H9 (cell line): ENCODE results near the gene LPP. TPM values are rescaled to one million over a fixed set of nuclear protein-coding genes. Genes with fewer than 3 reads are reported as not detected.

Experiments
- DNase-seq: peaks from one replicate; pipeline ENCODE4 v3.0.0-alpha.2; 2017
- H2AFZ ChIP-seq: one replicate; pipeline ENCODE4 v1.6.1; 2013; ENCODE audit warnings: mild to moderate bottlenecking, low read length, control low read depth, moderate library complexity
- H2AK5ac ChIP-seq: 2 replicates; pipeline ENCODE4 v1.6.1; 2013; ENCODE audit warnings: low read length, control low read depth, mixed read lengths; ENCODE audit not compliant: insufficient read length
- H2BK120ac ChIP-seq: one replicate; pipeline ENCODE4 v1.6.1; 2013; ENCODE audit warnings: low read depth, mild to moderate bottlenecking, low read length, control low read depth, inconsistent platforms; ENCODE audit not compliant: poor library complexity, severe bottlenecking
- H2BK12ac ChIP-seq: 2 replicates; pipeline ENCODE4 v1.6.1; 2013; ENCODE audit warnings: low read length, control low read depth, mixed read lengths, low read depth; ENCODE audit not compliant: insufficient read length
- H2BK15ac ChIP-seq: 2 replicates; pipeline ENCODE4 v1.6.1; 2013; ENCODE audit warnings: low read depth, low read length, control low read depth
- H2BK20ac ChIP-seq: one replicate; pipeline ENCODE4 v1.6.1; 2013; ENCODE audit warnings: low read depth, mild to moderate bottlenecking, low read length, control low read depth, inconsistent platforms; ENCODE audit not compliant: poor library complexity, severe bottlenecking
- H2BK5ac ChIP-seq: 2 replicates; pipeline ENCODE4 v1.6.1; 2013; ENCODE audit warnings: low read length, control low read depth, mixed read lengths; ENCODE audit not compliant: insufficient read length
- H3K14ac ChIP-seq: 2 replicates; pipeline ENCODE4 v1.6.1; 2013; ENCODE audit warnings: low read length, control low read depth; ENCODE audit not compliant: insufficient read depth
- H3K18ac ChIP-seq: 2 replicates; pipeline ENCODE4 v1.6.1; 2013; ENCODE audit warnings: low read depth, mild to moderate bottlenecking, mixed read lengths, low read length, control low read depth; ENCODE audit not compliant: insufficient read length
- H3K23ac ChIP-seq: 2 replicates; pipeline ENCODE4 v1.6.1; 2013; ENCODE audit warnings: low read length, control low read depth, mixed read lengths, low read depth; ENCODE audit not compliant: insufficient read length
- H3K23me2 ChIP-seq: 2 replicates; pipeline ENCODE4 v1.6.1; 2013; ENCODE audit warnings: low read depth, mild to moderate bottlenecking, mixed read lengths, low read length, control low read depth; ENCODE audit not compliant: insufficient read length, poor library complexity, severe bottlenecking
- H3K27ac ChIP-seq: 2 replicates; pipeline ENCODE4 v1.5.1; 2013; ENCODE audit warnings: low read length, control low read depth, mixed read lengths, low read depth; ENCODE audit not compliant: insufficient read length
- H3K27me3 ChIP-seq: 2 replicates; pipeline ENCODE4 v1.6.1; 2013; ENCODE audit warnings: low read length, control low read depth, inconsistent platforms; ENCODE audit not compliant: insufficient read depth
- H3K4ac ChIP-seq: 2 replicates; pipeline ENCODE4 v1.6.1; 2013; ENCODE audit warnings: low read depth, mild to moderate bottlenecking, control low read depth, inconsistent platforms, low read length, moderate library complexity
- H3K4me1 ChIP-seq: 2 replicates; pipeline ENCODE4 v1.6.1; 2013; ENCODE audit warnings: low read length, control low read depth, inconsistent platforms; ENCODE audit not compliant: insufficient read depth
- H3K4me2 ChIP-seq: 2 replicates; pipeline ENCODE4 v1.6.1; 2013; ENCODE audit warnings: low read length, control low read depth, mixed read lengths; ENCODE audit not compliant: insufficient read length, insufficient read depth
- H3K56ac ChIP-seq: 2 replicates; pipeline ENCODE4 v1.6.1; 2013; ENCODE audit warnings: low read depth, mild to moderate bottlenecking, mixed read lengths, low read length, control low read depth; ENCODE audit not compliant: insufficient read length
- H3K79me1 ChIP-seq: 2 replicates; pipeline ENCODE4 v1.6.1; 2013; ENCODE audit warnings: low read depth, mild to moderate bottlenecking, moderate library complexity, low read length, control low read depth, inconsistent platforms; ENCODE audit not compliant: insufficient read depth, poor library complexity, severe bottlenecking
- H3K79me2 ChIP-seq: 2 replicates; pipeline ENCODE4 v1.6.1; 2013; ENCODE audit warnings: low read length, control low read depth, inconsistent platforms; ENCODE audit not compliant: insufficient read depth
- H3K9ac ChIP-seq: 2 replicates; pipeline ENCODE4 v1.6.1; 2013; ENCODE audit warnings: low read length, control low read depth, mixed read lengths; ENCODE audit not compliant: insufficient read length; ENCODE audit errors: extremely low read depth
- H3K9me3 ChIP-seq: one replicate; pipeline ENCODE4 v1.6.1; 2013; ENCODE audit warnings: low read depth, low read length, inconsistent platforms; ENCODE audit not compliant: control insufficient read depth
- H3T11ph ChIP-seq: one replicate; pipeline ENCODE4 v1.6.1; 2013; ENCODE audit warnings: mild to moderate bottlenecking, low read length, control low read depth, inconsistent platforms
- H4K20me1 ChIP-seq: one replicate; pipeline ENCODE4 v1.6.1; 2013; ENCODE audit not compliant: control insufficient read depth, insufficient read length, insufficient read depth
- H4K5ac ChIP-seq: 2 replicates; pipeline ENCODE4 v1.6.1; 2013; ENCODE audit warnings: low read depth, mild to moderate bottlenecking, mixed read lengths, low read length, control low read depth; ENCODE audit not compliant: insufficient read length
- H4K8ac ChIP-seq: replicated peaks from 2 replicates; pipeline ENCODE4 v1.6.1; 2013; ENCODE audit warnings: low read length, control low read depth, mixed read lengths, low read depth; ENCODE audit not compliant: insufficient read length
- H4K91ac ChIP-seq: 2 replicates; pipeline ENCODE4 v1.6.1; 2013; ENCODE audit warnings: low read depth, mild to moderate bottlenecking, moderate library complexity, mixed read lengths, low read length, control low read depth; ENCODE audit not compliant: insufficient read length
- H3K27ac Mint-ChIP-seq, 3 experiments: 2 replicates in 2 of 3; 3 replicates in 1 of 3; pipeline ENCODE4 v1.8.0; 2020 to 2021; ENCODE audit warnings: mixed read lengths in 3 of 3, mild to moderate bottlenecking in 1 of 3, moderate library complexity in 1 of 3
- H3K27me3 Mint-ChIP-seq: 2 replicates; pipeline ENCODE4 v1.8.0; 2021; ENCODE audit warnings: low read depth, mild to moderate bottlenecking, moderate library complexity, mixed read lengths
- H3K36me3 Mint-ChIP-seq, 3 experiments: 2 replicates in 2 of 3; 3 replicates in 1 of 3; pipeline ENCODE4 v1.8.0; 2020 to 2021; ENCODE audit warnings: low read depth in 3 of 3, mixed read lengths in 3 of 3; ENCODE audit not compliant: insufficient read depth in 1 of 3
- H3K4me1 Mint-ChIP-seq, 2 experiments: 2 replicates each; pipeline ENCODE4 v1.8.0; 2020; ENCODE audit warnings: mixed read lengths in 2 of 2
- H3K4me3 Mint-ChIP-seq, 2 experiments: 2 replicates in 1 of 2; 3 replicates in 1 of 2; pipeline ENCODE4 v1.8.0; 2020 to 2021; ENCODE audit warnings: mild to moderate bottlenecking in 2 of 2, mixed read lengths in 2 of 2, moderate library complexity in 1 of 2
- H3K9me3 Mint-ChIP-seq, 2 experiments: 2 replicates in 1 of 2; 3 replicates in 1 of 2; pipeline ENCODE4 v1.8.0; 2020; ENCODE audit warnings: mild to moderate bottlenecking in 2 of 2, mixed read lengths in 2 of 2, moderate library complexity in 1 of 2
- CTCF ChIP-seq: fragments of 200-600 bp; sonication (generic); conservative IDR thresholded peaks from 3 replicates; pipeline ENCODE4 v1.8.0; 2021; ENCODE audit warnings: antibody characterized with exemption, mild to moderate bottlenecking
- WGBS: extraction: QIAGEN DNeasy Blood & Tissue Kit; methylation state at CpG from one replicate; pipeline ENCODE4 v1.1.7; 2013; ENCODE audit warnings: missing lambda C conversion rate, low lambda C conversion rate, mixed read lengths; ENCODE audit not compliant: insufficient read length; ENCODE audit errors: extremely low coverage; 5-methylcytosine and 5-hydroxymethylcytosine counted together
- total RNA-seq: library from RNA; stranded (reverse); gene quantifications from 2 replicates; pipeline ENCODE4 v1.2.1, GENCODE V29; 2021

The LPP gene
- total RNA-seq, 1 experiment from 2014 or later = 64.6 TPM

GRCh38 chr3:188126276-188126675 lies 27.7 kb upstream of the LPP start:
- Histone ChIP-seq H3K9ac (no peak overlapping the region), H2BK15ac (no peak overlapping the region), H2BK120ac (no peak overlapping the region), H2AFZ (peak overlapping the region; percentile 6), H3K27ac (no peak overlapping the region), H3T11ph (no peak overlapping the region), H4K8ac (no peak overlapping the region), H3K27me3 (no peaks in the 10 kb centered on the region), H2BK5ac (no peak overlapping the region), H2BK20ac (no peak overlapping the region), H3K4me2 (no peak overlapping the region), H4K91ac (no peak overlapping the region), H3K14ac (no peak overlapping the region), H2AK5ac (no peak overlapping the region), H3K79me1 (no peaks in the 10 kb centered on the region), H4K5ac (no peak overlapping the region), H3K9me3 (no peaks in the 10 kb centered on the region), H3K4ac (no peak overlapping the region), H3K23me2 (no peaks in the 10 kb centered on the region), H3K4me1 (no peaks in the 10 kb centered on the region; the same call in 1 of the 2 replicates), H3K18ac (no peak overlapping the region), H2BK12ac (no peak overlapping the region), H3K79me2 (no peaks in the 10 kb centered on the region), H4K20me1 (no peaks in the 10 kb centered on the region), H3K56ac (no peak overlapping the region), H3K23ac (no peak overlapping the region)
- no peak overlapping the region; a peak in 1 of 7 replicates for H3K27ac Mint-ChIP-seq
- no peak for TF ChIP-seq CTCF
- no CpG with 5 or more reads among the region's 2 CpGs for WGBS
- no peak overlapping the region for H3K4me3 Mint-ChIP-seq
- DNase-seq = no peak
- H3K9me3 Mint-ChIP-seq = no peaks in the 10 kb centered on the region
- no peaks in the 10 kb centered on the region for H3K36me3 Mint-ChIP-seq
- no peaks in the 10 kb centered on the region for H3K27me3 Mint-ChIP-seq
- H3K4me1 Mint-ChIP-seq = peaks cover 5 to 7% of the 10 kb centered on the region in 2 experiments
